Measurements from ENCODE around the gene THSD7A.

DNA sequence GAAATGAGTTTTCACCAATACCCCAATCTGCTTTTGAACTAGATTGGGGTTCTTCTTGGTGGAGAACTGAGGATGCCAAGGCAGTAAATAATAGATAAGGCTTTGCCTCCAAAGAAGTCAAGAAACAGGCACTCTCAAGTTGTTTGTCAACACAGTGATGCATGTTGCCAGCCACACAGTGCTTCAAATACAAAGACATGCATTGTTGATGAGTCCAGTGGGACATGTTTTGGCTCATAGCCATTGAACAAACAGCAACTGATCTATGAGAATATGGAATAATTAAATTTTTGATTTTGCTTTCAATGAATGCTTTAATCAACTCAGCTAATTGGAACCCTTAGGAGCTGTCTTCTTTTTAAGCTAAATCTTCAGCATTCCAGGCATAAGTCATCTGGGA lies 346.4 kb downstream of the THSD7A start:
- TF ChIP-seq, protein P1, sequence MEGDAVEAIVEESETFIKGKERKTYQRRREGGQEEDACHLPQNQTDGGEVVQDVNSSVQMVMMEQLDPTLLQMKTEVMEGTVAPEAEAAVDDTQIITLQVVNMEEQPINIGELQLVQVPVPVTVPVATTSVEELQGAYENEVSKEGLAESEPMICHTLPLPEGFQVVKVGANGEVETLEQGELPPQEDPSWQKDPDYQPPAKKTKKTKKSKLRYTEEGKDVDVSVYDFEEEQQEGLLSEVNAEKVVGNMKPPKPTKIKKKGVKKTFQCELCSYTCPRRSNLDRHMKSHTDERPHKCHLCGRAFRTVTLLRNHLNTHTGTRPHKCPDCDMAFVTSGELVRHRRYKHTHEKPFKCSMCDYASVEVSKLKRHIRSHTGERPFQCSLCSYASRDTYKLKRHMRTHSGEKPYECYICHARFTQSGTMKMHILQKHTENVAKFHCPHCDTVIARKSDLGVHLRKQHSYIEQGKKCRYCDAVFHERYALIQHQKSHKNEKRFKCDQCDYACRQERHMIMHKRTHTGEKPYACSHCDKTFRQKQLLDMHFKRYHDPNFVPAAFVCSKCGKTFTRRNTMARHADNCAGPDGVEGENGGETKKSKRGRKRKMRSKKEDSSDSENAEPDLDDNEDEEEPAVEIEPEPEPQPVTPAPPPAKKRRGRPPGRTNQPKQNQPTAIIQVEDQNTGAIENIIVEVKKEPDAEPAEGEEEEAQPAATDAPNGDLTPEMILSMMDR (IDR thresholded peaks at IDR 0.05) = no peak
- no peak for TF ChIP-seq ZFX (IDR thresholded peaks at IDR 0.05; ENCODE audit: borderline replicate concordance)

Data from 22Rv1 (cell line).